Middle frontal gyrus (tissue), 1 donor: ENCODE results near the gene KRT3.

Experiments used
- DNase-seq: peaks from one replicate; pipeline ENCODE4 v3.0.0-alpha.2; 2015; ENCODE audit warnings: low spot score; ENCODE audit errors: extremely low spot score

KRT3 gene

GRCh38 chr12:52783563-52784316 is 12.2 kb downstream of the KRT3 start:
- DNase-seq: no peak

GRCh38 chr12:52782502-52782901 is 13.4 kb downstream of the KRT3 start:
- DNase-seq: no peak

GRCh38 chr12:52781399-52782082 is 14.4 kb downstream of the KRT3 start:
- DNase-seq: no peak

GRCh38 chr12:52779914-52780313 is 16.0 kb downstream of the KRT3 start:
- no peak for DNase-seq

- no peak for DNase-seq
Observed at GRCh38 chr12:52778833-52779232, 17.1 kb downstream of the KRT3 start.

GRCh38 chr12:52777566-52777965 is 18.4 kb downstream of the KRT3 start:
- DNase-seq: no peak

- DNase-seq: no peak
Observed at GRCh38 chr12:52776913-52777395, 19.0 kb downstream of the KRT3 start, which contains the start of gene KRT76. KRT76 (minus strand) TSS chr12:52777345; CDS start chr12:52777291, 54 bp downstream.

- no peak for DNase-seq
Observed at GRCh38 chr12:52776435-52776834, 19.5 kb downstream of the KRT3 start.

- DNase-seq: no peak
Observed at GRCh38 chr12:52774629-52775250, 21.2 kb downstream of the KRT3 start.

GRCh38 chr12:52772772-52773171 is 23.1 kb downstream of the KRT3 start:
- DNase-seq: no peak

GRCh38 chr12:52772188-52772587 is 23.7 kb downstream of the KRT3 start:
- DNase-seq: no peak

- no peak for DNase-seq
Observed at GRCh38 chr12:52771505-52771904, 24.4 kb downstream of the KRT3 start.

- DNase-seq: no peak
Observed at GRCh38 chr12:52771088-52771487, 24.8 kb downstream of the KRT3 start.

GRCh38 chr12:52769946-52770345 is 26.0 kb downstream of the KRT3 start:
- no peak for DNase-seq

- DNase-seq: no peak
Observed at GRCh38 chr12:52769354-52769753, 26.6 kb downstream of the KRT3 start.

GRCh38 chr12:52768479-52769200 is 27.3 kb downstream of the KRT3 start:
- DNase-seq: no peak

GRCh38 chr12:52767427-52767826 is 28.5 kb downstream of the KRT3 start:
- no peak for DNase-seq

- DNase-seq: no peak
Observed at GRCh38 chr12:52767020-52767379, 28.9 kb downstream of the KRT3 start.

GRCh38 chr12:52766351-52767019 is 29.4 kb downstream of the KRT3 start:
- no peak for DNase-seq

- DNase-seq: no peak
Observed at GRCh38 chr12:52765702-52766101, 30.2 kb downstream of the KRT3 start.

GRCh38 chr12:52763991-52764390 is 31.9 kb downstream of the KRT3 start:
- DNase-seq: no peak
